Measurements from ENCODE around the gene ICE1. TPM values are rescaled to one million over a fixed set of nuclear protein-coding genes. Genes with fewer than 3 reads are reported as not detected.
"Not testable (repeated sequence)": the region's sequence is repeated elsewhere in the genome, so short reads cannot be mapped to it uniquely, and the experiment has no call there.

Gene ICE1
- total and polyA plus RNA-seq, 2 donors from 2014 or later: 6.7 to 32.8 TPM

- Histone ChIP-seq H3K27me3 (ENCODE audit: control insufficient read depth, insufficient read depth, low read length) (no peaks in the 10 kb centered on the region), H3K36me3 (ENCODE audit: control insufficient read depth in 2 of 3, insufficient read depth in 3 of 3, low read length in 3 of 3) (no peaks in the 10 kb centered on the region), H3K9me3 (ENCODE audit: control insufficient read depth in 2 of 3, insufficient read depth in 1 of 3, low read length in 3 of 3) (no peaks in the 10 kb centered on the region), H3K27ac (ENCODE audit: low read depth in 2 of 2, low read length in 2 of 2) (no peak overlapping the region), H3K4me1 (ENCODE audit: control insufficient read depth in 2 of 3, insufficient read depth in 2 of 3, low read depth in 1 of 3, low read length in 3 of 3) (no peaks in the 10 kb centered on the region), H3K9ac (ENCODE audit: low read length in 3 of 3) (no peak overlapping the region), H3K4me3 (ENCODE audit: low read length in 3 of 3) (no peak overlapping the region)
- no peak for DNase-seq
- FAIRE-seq: no peak
- TF ChIP-seq, protein P1, sequence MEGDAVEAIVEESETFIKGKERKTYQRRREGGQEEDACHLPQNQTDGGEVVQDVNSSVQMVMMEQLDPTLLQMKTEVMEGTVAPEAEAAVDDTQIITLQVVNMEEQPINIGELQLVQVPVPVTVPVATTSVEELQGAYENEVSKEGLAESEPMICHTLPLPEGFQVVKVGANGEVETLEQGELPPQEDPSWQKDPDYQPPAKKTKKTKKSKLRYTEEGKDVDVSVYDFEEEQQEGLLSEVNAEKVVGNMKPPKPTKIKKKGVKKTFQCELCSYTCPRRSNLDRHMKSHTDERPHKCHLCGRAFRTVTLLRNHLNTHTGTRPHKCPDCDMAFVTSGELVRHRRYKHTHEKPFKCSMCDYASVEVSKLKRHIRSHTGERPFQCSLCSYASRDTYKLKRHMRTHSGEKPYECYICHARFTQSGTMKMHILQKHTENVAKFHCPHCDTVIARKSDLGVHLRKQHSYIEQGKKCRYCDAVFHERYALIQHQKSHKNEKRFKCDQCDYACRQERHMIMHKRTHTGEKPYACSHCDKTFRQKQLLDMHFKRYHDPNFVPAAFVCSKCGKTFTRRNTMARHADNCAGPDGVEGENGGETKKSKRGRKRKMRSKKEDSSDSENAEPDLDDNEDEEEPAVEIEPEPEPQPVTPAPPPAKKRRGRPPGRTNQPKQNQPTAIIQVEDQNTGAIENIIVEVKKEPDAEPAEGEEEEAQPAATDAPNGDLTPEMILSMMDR (IDR thresholded peaks at IDR 0.05; ENCODE audit: borderline replicate concordance, extremely low read depth, insufficient read depth): no peak
- intact Hi-C loops (cut with DNase I): no loop called here
These were observed 37.2 kb upstream of the ICE1 start for GRCh38 chr5:5385331-5385662.

GRCh38 chr5:5386329-5386728 is 36.1 kb upstream of the ICE1 start:
- TF ChIP-seq, protein P1 (IDR thresholded peaks at IDR 0.05; ENCODE audit: borderline replicate concordance, extremely low read depth, insufficient read depth): no peak
- H3K36me3 ChIP-seq (ENCODE audit: control insufficient read depth in 2 of 3, insufficient read depth in 3 of 3, low read length in 3 of 3): no peaks in the 10 kb centered on the region
- no peaks in the 10 kb centered on the region for H3K27me3 ChIP-seq (ENCODE audit: control insufficient read depth, insufficient read depth, low read length)
- no peak overlapping the region for H3K4me3 ChIP-seq (ENCODE audit: low read length in 3 of 3)
- FAIRE-seq (no peak), DNase-seq (no peak)
- no peaks in the 10 kb centered on the region for H3K4me1 ChIP-seq (ENCODE audit: control insufficient read depth in 2 of 3, insufficient read depth in 2 of 3, low read depth in 1 of 3, low read length in 3 of 3)
- intact Hi-C loops (cut with DNase I): no loop called here
- no peak overlapping the region for H3K27ac ChIP-seq (ENCODE audit: low read depth in 2 of 2, low read length in 2 of 2)
- H3K9me3 ChIP-seq (ENCODE audit: control insufficient read depth in 2 of 3, insufficient read depth in 1 of 3, low read length in 3 of 3): no peaks in the 10 kb centered on the region
- no peak overlapping the region for H3K9ac ChIP-seq (ENCODE audit: low read length in 3 of 3)

DNA sequence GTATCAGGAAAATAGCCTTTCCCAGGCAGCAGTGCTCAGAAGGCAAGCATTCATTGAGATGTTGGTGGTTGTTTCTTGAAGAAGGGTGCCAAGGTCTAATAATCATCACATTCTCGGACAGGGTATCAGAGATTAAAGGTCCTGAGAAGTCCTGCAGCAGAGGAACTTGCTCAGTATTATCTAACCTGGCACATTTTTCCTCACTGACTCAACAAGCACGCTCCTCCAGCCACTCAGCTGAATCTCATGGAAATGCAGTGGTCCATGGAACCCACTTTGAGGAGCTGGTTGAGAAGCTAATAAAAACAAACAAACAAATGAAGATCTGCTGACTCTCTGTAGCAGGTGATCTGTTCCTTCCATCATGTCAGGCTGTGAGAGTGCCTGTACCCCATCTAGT is 35.3 kb upstream of the ICE1 start:
- FAIRE-seq: no peak

GRCh38 chr5:5387777-5388176 is 34.7 kb upstream of the ICE1 start:
- no peak overlapping the region for H3K4me3 ChIP-seq (ENCODE audit: low read length in 3 of 3)
- TF ChIP-seq, protein P1 (IDR thresholded peaks at IDR 0.05; ENCODE audit: borderline replicate concordance, extremely low read depth, insufficient read depth): no peak
- H3K9me3 ChIP-seq (ENCODE audit: control insufficient read depth in 2 of 3, insufficient read depth in 1 of 3, low read length in 3 of 3): no peaks in the 10 kb centered on the region
- no peak overlapping the region for H3K27ac ChIP-seq (ENCODE audit: low read depth in 2 of 2, low read length in 2 of 2)
- H3K27me3 ChIP-seq (ENCODE audit: control insufficient read depth, insufficient read depth, low read length): no peaks in the 10 kb centered on the region
- DNase-seq: no peak
- intact Hi-C loops (cut with DNase I): no loop called here
- FAIRE-seq: no peak
- no peak overlapping the region for H3K9ac ChIP-seq (ENCODE audit: low read length in 3 of 3)
- no peaks in the 10 kb centered on the region for H3K4me1 ChIP-seq (ENCODE audit: control insufficient read depth in 2 of 3, insufficient read depth in 2 of 3, low read depth in 1 of 3, low read length in 3 of 3)
- H3K36me3 ChIP-seq (ENCODE audit: control insufficient read depth in 2 of 3, insufficient read depth in 3 of 3, low read length in 3 of 3): no peaks in the 10 kb centered on the region

More for the DNA sequence above, 35.3 kb upstream of the ICE1 start:
- Histone ChIP-seq H3K4me3 (ENCODE audit: low read length in 3 of 3) (no peak overlapping the region), H3K9me3 (ENCODE audit: control insufficient read depth in 2 of 3, insufficient read depth in 1 of 3, low read length in 3 of 3) (no peaks in the 10 kb centered on the region), H3K27me3 (ENCODE audit: control insufficient read depth, insufficient read depth, low read length) (no peaks in the 10 kb centered on the region), H3K36me3 (ENCODE audit: control insufficient read depth in 2 of 3, insufficient read depth in 3 of 3, low read length in 3 of 3) (no peaks in the 10 kb centered on the region), H3K9ac (ENCODE audit: low read length in 3 of 3) (no peak overlapping the region), H3K4me1 (ENCODE audit: control insufficient read depth in 2 of 3, insufficient read depth in 2 of 3, low read depth in 1 of 3, low read length in 3 of 3) (no peaks in the 10 kb centered on the region), H3K27ac (ENCODE audit: low read depth in 2 of 2, low read length in 2 of 2) (no peak overlapping the region)
- TF ChIP-seq, protein P1 (IDR thresholded peaks at IDR 0.05; ENCODE audit: borderline replicate concordance, extremely low read depth, insufficient read depth): no peak
- no peak for DNase-seq
- intact Hi-C loops (cut with DNase I): no loop called here

GRCh38 chr5:5390121-5390869 is 32.2 kb upstream of the ICE1 start:
- DNase-seq; H3K27me3 ChIP-seq (ENCODE audit: control insufficient read depth, insufficient read depth, low read length); intact Hi-C loops (cut with DNase I); FAIRE-seq; H3K27ac ChIP-seq (ENCODE audit: low read depth in 2 of 2, low read length in 2 of 2); H3K36me3 ChIP-seq (ENCODE audit: control insufficient read depth in 2 of 3, insufficient read depth in 3 of 3, low read length in 3 of 3); H3K9ac ChIP-seq (ENCODE audit: low read length in 3 of 3); H3K4me3 ChIP-seq (ENCODE audit: low read length in 3 of 3); H3K9me3 ChIP-seq (ENCODE audit: control insufficient read depth in 2 of 3, insufficient read depth in 1 of 3, low read length in 3 of 3); H3K4me1 ChIP-seq (ENCODE audit: control insufficient read depth in 2 of 3, insufficient read depth in 2 of 3, low read depth in 1 of 3, low read length in 3 of 3): not testable (repeated sequence)

All from kidney (tissue), 14 donors.